Stimulated activated CD4-positive, alpha-beta T cell treated with anti-CD3 and anti-CD28 coated beads, Interleukin-4, amount 100 ng/mL, for 1 hour (primary cell): ENCODE results near the gene RNF19B.
"Not testable (repeated sequence)": the region's sequence is repeated elsewhere in the genome, so short reads cannot be mapped to it uniquely, and the experiment has no call there.

Experiments
- DNase-seq: peaks from one replicate; pipeline ENCODE4 v3.0.0-alpha.2; 2020

Gene RNF19B

DNA sequence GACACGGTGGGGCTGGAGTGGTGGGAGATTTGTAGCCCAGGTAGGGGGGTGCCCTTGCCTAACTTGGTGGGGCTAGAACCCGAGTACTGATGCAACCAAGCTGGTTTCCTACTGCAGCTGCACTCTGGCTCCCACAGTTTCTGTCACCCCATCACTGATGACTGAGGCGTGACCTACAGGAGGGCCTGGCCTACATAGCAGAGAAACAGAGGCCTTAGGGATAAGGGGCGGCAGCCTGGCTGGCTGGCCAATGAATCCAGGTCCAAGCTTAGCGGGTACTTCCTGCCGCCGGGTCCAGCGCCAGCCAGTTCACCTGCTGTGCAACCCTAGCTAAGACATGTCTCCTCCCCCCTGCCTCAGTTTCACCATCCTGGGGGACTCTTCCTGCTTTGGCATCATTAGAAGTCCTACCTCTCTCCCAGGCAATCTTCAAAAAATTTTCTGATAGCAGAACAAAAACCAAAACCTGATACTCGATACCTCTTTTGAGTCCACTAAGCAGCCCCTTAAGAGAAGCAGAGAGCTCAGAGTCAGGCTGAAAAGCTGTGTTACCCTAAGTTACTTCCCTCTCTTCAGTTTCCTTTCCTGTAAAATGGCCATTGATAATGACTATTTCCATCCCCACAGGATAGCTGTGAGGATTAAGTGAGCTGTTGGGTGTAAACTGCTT is 27.3 kb upstream of the RNF19B start:
- no peak for DNase-seq

DNA sequence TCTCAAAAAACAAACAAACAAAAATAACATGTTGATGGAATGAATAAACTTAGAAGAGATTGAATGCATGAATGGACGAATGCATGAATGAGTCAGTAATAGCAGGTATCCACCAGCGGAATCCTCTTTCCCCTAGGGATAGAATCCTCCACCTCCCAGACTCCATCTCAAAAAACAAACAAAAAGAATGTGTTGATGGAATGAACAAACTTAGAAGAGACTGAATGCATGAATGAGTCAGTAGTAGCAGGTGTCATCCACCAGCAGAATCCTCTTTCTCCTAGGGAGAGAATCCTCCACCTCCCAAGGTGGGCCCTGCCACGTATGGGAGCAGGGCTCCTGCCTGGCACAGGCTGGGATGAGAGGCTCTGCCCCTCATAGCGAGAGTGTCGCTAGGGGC is 26.8 kb upstream of the RNF19B start:
- no peak for DNase-seq

DNA sequence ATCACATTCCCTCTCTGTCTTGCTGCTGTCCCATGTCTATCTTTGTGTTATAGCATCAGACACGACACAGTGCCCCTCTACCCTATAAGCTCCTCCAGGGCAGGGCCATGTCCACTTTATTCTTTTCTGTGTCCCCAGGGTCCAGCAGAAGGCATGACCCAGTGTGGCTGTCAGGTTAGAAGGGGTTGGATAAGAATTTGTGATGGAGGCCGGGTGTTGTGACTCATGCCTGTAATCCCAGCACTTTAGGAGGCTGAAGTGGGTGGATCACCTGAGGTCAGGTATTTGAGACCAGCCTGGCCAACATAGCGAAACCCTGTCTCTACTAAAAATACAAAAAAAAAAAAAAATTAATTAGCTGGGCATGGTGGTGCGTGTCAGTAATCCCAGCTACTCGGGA is 26.3 kb upstream of the RNF19B start:
- DNase-seq: no peak

DNA sequence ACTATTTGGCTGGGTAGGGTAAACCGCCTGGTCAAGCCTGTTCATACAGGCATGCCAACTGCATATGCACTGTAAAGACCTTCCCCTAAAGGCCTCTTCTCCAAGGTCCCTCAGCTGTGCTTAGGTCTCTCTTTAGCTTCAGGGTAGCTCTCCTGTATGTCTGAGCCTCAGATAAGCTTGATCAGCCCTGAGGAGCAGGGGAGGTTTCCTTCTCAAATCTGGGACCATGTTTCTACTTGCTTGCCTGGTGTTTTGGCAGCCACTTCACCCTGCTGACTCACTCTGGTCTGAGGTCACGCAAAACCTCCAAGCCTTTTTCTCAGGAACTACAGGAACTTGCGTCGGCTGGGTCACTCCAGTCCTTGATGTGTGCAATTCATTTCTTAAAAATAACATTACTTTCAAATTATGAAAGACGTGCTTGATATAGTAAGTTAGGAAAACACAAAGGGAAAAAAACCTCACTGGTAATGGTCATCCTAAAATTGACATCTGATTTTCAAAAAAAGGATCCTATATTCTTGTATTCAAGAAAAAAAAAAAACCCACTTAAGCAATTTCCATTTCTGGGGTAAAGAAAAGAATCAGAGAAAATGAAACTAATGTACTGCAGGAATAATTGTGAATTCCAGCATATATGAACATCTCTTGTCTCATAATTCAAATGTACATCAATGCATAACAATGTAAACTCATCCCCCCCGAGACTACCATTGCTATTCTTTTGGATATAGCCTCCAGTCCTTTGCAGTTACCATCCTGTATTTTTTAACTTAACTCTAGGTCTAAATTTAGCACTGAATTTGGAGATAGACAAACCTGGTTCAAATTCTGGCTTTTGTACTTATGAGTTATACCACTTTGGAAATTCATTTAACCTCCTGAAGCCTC is 24.8 kb upstream of the RNF19B start:
- peak; percentile 19 for DNase-seq

DNA sequence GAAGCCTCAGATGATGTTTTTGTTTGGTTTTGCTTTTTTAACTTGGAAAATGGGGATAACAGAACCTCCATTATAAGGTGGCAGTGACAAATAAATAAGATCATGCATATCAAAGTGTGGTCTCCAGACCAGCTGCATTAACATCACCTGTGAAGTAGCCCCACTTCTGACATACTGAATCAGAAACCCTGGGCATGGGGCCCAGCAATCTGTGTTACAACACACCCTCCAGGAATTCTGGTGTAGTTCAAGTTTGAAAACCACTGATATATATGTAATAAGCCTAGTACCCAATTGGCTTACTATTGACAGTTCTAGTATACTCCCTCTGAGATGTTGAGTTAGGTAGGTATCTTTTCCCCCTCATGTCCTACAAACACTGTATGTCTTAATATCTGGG is 24.1 kb upstream of the RNF19B start:
- no peak for DNase-seq

DNA sequence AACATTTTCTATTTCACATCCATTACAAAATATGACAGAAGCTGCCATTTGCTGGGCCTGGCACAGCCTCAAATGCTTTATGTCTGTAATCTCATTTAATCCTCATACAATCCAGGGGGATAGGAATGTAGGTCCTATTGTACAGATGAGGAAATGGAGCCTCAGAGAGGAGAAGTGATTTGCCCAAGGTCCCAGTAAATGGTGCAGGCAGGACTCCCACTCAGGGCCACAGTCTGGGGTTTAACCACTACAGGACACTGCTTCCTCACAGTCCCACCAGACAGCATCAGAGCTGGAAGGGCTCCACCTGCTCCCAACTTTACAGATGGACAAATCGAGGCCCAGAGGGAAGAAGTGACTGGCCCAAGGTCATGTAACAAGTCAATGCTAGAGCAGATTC is 20.6 kb upstream of the RNF19B start:
- no peak for DNase-seq

DNA sequence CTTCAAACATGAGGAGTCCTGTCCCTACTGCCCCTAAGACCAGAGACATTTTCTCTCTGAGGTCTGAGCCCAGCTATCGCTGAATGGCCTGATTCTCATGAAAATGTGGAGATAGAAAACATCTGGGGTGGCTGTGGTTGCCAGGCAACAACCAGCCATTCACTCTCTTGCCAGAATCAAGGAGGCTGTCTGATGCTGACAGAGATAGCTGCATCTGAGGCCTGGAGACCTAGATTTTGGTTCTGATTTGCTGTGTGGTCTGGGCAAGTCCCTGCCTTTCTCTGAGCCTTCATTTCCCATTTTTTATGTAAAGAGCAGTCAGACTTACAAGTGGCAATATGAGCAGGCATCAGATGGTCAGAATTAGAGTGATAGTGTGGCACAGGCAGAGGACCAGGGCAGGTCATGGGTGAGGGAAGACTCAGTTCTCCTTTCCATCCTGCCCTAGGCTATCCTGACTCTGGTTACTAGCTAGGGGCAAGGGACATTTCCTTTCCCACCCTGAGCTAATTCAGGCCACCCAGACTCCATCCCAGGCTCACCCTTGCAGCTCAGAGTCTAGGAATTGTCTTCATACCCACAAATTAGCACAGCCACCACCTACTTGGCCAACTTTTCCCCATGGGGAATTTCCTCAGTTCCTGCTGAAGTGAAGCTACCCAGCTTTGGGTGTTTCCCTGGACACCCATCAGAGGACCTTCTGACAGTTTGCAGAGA is 20.0 kb upstream of the RNF19B start:
- DNase-seq: no peak

DNA sequence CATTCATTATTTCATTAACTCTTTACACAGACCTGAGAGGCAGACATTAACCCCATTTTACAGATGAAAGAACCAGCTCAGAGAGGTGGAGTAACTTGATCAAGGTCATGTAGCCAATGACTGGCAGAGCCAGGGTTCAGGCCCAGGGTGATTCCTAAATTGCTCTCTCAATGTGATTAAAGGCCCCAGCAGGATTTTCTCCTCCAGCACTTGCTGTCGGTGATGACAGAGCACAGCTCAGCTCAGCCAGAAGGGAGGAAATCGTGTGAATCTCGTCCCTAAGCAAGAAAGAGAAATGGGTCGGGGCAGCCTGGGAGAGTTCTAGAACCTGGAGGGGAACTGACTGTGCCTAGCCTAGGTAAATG is 19.5 kb upstream of the RNF19B start:
- DNase-seq: no peak

DNA sequence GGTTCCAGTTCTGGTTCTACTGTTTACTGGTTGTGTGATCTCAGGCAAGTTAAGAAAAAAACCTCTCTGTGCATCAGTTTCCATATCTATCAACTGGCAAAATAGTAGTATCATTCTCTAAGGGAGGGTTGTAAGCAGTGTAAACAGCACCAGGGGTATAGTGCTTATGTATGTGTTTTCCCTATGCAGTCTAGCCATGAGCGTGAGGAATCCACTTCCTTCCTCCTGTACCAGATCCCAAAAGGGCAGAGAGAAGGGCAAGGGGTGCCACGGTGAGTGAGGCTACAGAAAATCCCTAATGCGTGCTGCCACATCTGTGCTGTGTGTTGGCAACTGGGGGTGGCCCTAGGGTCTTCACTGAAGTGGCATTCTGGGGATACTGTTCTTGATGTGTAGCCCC is 18.4 kb upstream of the RNF19B start:
- no peak for DNase-seq

DNA sequence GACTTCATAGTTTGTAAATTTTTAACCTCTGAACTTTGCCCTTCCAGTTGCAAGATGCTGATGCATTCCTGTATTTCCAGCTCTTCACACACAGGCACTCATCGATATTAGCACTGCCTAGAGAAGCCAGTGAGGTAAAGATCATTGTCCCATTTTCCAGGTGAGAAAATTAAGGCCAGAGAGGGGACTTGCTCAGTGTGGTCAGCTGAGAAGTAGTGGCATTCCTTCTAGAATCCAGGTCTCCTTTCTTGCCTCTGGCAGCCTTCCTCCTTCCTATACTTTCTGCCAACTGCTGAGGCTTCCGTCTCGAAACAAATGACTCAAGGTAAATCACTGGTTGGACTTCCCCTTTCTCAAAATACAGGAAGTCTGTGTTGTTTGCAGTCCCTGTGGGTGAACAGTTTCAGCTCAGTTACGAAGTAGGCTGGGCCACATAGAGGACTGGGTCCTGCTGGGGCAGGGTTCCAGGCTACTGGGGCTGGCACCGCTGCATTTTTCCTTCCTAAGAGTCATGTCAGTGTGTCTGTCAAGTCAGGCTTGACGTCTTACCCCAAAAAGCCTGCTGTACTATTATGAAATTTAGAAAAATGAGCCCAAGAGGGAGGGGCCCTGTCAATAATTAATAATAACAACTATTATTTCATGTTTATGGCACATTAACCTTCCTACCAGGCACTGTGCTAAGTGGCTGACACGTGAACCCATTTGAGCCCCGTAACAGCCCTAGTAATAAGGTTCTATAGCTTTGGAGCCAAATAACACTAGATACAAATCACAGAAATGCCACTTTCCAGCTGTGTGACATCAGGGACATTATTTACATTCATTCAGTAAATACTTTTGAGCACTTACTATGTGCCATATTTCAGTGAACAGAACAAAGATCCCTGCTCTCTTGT is 16.6 kb upstream of the RNF19B start:
- peak; percentile 55 for DNase-seq

DNA sequence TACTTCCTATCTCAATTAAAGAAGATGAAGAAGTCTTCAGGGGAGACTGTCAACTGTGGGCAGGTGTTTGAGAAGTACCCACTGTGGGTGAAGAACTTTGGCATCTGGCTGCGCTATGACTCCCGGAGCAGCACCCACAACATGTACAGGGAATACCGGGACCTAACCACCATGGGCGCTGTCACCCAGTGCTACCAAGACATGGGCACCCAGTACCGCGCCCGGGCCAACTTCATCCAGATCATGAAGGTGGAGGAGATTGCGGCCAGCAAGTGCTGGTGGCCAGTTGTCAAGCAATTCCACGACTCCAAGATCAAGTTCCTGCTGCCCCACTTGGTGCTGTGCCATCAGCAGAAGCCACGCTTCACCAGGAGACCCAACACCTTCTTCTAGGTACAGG is 15.5 kb upstream of the RNF19B start:
- DNase-seq: no peak

DNA sequence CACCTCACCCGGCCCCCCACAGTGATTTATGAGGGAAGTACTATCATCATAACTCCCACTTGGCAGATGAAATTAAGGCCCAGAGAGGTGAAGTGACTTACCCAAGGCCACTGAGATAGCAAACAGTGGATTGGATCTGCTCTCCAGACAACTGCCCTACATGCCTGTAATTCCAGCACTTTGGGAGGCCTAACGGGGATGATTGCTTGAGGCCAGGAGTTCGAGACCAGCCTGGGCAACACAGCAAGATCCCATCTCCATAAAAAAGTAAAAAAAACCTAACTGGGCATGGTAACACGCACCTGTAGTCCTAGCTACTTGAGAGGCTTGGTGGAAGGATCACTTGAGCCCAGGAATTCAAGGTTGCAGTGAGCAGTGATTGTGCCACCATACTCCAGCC is 14.2 kb upstream of the RNF19B start:
- DNase-seq: no peak

DNA sequence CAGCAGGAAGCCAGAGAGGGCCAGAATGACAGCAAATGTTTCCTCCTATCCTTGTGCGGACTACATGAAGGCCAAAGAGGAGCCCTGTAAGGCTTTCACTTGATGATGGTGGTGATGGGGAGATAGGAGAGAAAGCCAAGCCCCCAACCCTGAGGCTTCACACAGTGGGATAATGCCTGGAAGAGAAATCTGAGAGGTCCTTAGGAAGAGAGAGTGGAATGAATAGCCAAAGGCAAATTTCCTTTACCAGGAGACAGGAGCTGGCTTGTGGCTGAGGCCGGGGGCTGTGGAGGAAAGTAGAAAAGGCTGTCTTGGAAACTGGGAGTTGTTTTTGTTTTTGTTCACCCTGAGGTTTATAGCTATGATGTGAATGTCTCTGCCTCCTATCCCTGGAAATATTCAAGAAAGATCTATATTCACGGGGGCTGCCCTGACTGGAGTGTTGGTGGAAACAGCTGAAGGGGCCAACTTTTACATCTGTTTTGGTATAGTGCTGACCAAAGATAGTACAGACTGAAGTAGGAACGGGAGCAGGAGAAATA is 13.0 kb upstream of the RNF19B start:
- DNase-seq: no peak

DNA sequence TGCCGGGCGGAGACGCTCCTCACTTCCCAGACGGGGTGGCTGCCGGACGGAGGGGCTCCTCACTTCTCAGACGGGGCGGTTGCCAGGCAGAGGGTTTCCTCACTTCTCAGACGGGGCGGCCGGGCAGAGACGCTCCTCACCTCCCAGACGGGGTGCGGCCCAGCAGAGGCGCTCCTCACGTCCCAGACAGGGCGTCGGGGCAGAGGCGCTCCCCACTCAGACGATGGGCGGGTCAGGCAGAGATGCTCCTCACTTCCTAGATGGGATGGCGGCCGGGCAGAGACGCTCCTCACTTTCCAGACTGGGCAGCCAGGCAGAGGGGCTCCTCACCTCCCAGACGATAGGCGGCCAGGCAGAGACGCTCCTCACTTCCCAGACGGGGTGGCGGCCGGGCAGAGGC is 10.4 kb upstream of the RNF19B start:
- DNase-seq: not testable (repeated sequence)

DNA sequence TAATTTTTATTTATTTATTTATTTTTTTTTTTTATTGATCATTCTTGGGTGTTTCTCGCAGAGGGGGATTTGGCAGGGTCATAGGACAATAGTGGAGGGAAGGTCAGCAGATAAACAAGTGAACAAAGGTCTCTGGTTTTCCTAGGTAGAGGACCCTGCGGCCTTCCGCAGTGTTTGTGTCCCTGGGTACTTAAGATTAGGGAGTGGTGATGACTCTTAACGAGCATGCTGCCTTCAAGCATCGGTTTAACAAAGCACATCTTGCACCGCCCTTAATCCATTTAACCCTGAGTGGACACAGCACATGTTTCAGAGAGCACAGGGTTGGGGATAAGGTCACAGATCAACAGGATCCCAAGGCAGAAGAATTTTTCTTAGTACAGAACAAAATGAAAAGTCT is 8.8 kb upstream of the RNF19B start:
- DNase-seq: not testable (repeated sequence)

DNA sequence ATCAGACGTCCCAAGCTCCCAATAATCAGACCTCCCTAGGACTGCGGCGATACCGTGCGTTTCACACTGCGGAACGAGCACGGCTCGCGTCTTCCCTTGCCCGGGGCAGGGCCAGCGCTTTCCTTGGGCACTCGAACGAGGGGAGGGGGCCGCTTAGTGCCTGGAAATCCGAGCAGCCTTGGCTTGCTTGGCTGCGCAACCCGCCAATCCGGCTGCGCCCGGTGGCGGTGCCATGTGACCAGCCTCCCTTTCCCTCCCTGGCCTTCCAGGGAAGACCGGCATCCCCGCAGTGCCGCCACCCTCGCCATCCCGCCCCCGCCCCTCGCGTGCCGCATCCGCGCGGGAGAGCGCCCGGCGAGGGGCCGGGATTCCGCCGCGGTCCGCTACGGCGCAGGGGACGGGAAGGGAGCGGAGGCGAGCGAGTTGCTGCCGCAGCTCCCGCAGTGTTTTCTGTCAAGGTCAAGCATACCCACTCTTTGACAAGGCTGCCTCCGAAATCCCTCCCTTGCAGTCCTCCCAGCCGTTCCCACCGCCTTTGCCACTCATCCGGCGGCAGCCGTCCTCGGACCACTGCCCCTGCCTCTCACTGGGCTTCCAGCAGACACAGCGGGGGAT is 8.3 kb upstream of the RNF19B start:
- DNase-seq: no peak

DNA sequence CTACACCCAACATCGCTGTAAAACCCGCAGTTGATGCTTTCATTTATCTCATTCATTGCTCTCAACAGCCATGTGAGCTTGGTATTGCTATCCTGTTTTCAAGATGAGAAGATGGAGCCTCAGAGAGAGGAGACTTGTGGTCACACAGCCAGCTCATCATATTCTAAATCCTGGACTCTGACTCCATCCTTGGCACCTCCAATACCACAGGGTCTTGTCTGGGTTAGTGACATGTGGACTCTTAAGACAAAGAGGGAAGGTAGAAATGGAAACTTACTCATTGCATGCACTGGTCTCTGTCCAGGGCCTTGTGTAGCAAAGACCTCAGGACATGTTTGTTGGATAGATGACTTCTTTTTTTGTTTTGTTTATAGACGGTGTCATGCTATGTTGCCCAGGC is 7.0 kb upstream of the RNF19B start:
- no peak for DNase-seq

DNA sequence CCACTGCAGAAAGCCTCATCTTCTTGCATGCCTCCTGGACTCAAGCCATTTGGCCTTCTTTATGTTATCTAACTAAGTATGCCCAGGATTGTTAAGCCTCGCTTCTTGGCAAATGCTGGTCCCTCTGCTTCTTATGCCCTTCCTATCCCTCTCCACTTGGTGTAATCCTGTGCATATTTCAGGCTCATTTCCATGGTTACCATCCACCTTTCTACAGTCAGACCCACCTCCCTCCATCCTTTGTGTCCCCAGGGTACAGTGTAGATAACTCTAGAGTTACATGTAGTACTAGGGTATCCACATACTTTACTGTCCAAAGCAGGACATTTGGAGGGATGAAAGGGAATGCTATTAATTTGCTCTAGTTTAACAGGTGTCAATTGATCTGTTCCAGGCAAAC is 6.5 kb upstream of the RNF19B start:
- DNase-seq: no peak

DNA sequence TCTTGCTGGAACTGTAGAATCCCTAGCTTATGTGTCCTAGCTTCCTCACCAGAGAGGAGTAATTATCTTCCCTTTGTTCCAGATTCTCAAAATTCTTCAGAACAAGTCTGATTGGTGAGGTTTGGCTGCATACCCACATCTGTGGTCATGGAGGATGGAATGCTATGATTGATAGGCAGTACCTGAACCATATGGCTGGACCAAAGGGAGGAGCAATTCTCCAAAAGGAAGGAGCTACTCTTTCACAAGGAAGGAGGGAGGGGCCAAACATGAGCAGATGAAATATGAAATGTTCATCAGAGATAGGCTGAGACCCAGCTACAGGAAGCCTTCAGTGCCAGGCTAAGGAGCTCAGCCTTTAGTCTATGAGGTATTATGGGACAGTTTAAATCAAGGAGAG is 5.0 kb upstream of the RNF19B start:
- no peak for DNase-seq

DNA sequence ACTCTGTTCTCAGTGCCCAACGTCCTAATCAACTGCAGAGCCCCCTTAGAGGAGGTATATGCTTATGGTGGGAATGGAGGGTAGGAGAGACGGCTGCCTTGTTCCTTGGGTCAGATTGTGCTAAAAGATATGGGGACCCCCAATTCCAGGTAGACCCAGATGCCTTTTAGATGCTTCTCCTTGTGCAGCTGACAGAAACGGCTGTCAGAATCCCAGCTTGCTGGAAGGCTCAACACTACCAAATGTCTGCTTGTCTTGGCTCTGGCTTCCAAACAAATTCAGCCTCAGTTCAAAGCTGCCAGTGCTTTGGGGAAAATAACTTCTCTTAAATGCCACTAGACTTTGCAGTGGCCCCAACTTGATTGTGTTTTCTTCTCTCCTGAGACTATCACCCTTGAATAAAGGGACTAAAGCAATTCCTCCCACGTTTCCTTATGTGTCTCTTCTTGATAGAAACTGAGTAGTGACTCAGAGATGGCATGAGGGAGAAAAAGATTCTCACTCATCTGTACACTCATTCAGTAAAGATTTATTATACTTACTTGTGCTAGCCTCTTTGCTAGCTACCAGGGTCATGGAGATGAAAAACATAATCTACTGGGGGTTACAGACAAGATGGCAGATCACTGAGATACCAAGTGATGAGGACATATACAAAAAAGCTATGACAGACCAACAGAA is 3.4 kb upstream of the RNF19B start:
- no peak for DNase-seq

DNA sequence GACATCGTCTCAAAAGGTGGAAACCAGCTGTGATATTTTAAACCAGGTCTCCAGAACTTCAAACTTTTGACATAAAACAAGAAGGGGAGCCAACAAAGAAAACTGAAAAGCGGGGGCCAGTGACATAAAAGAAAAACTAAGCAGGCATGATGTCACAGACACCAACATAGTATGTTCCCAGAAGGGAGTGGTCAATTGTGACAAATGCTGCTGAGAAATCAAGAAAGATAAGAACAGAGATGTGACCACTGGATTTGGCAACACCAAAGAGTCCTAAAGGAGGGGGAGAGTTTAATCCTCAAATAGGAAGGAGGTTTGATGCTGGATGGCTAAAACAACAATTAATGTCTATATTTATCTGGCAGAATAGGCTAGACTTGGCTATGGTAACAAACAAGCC is 2.3 kb upstream of the RNF19B start:
- DNase-seq: no peak
